OCI-LY7 (cell line): ENCODE results near the gene EPHA6. TPM values are rescaled to one million over a fixed set of nuclear protein-coding genes. Genes with fewer than 3 reads are reported as not detected.

ENCODE experiments used
- BruUV-seq: library from RNA; stranded (reverse); fragments of 400-500 nt; replicated peaks from 2 replicates; lab custom pipeline; 2021; lab: Mats Ljungman, UMichigan
- CTCF ChIA-PET: fragments of 300-600 bp; sonication (Branson Sonifier 250); formaldehyde crosslinking; loops from one replicate; lab custom pipeline; 2022; ENCODE audit warnings: antibody characterized with exemption; ENCODE audit not compliant: unreplicated experiment; lab: Charles Lee
- POLR2A ChIA-PET: fragments of 300-600 bp; sonication (Branson Sonifier 250); formaldehyde crosslinking; loops from one replicate; lab custom pipeline; 2022; ENCODE audit warnings: antibody characterized with exemption; lab: Charles Lee
- DNase-seq: peaks from one replicate; pipeline ENCODE4 v3.0.0-alpha.2; 2015; ENCODE audit warnings: low spot score
- H2AFZ ChIP-seq: fragments of 200-600 bp; sonication (generic), shearing (Covaris generic); 2 replicates; pipeline ENCODE4 v1.6.1; 2014; ENCODE audit warnings: mild to moderate bottlenecking, antibody characterized with exemption, low read length, moderate library complexity
- H3K27ac ChIP-seq: fragments of 200-600 bp; sonication (generic); 2 replicates; pipeline ENCODE4 v1.5.1; 2014; ENCODE audit warnings: mixed run types, low read depth, mild to moderate bottlenecking, moderate library complexity, low read length, inconsistent platforms; ENCODE audit not compliant: poor library complexity, severe bottlenecking
- H3K36me3 ChIP-seq: fragments of 200-600 bp; sonication (generic); 2 replicates; pipeline ENCODE4 v1.6.1; 2014; ENCODE audit warnings: mild to moderate bottlenecking, antibody characterized with exemption, low read length, moderate library complexity, mixed read lengths; ENCODE audit not compliant: insufficient read depth
- H3K4me1 ChIP-seq: fragments of 200-600 bp; sonication (generic); 2 replicates; pipeline ENCODE4 v1.5.1; 2014; ENCODE audit warnings: mild to moderate bottlenecking, low read length; ENCODE audit not compliant: insufficient read depth, poor library complexity, severe bottlenecking
- H3K4me2 ChIP-seq: fragments of 200-600 bp; sonication (generic); 2 replicates; pipeline ENCODE4 v1.6.1; 2014; ENCODE audit warnings: mild to moderate bottlenecking, low read length
- H3K4me3 ChIP-seq: fragments of 200-600 bp; sonication (generic); 2 replicates; pipeline ENCODE4 v1.5.1; 2014; ENCODE audit warnings: mild to moderate bottlenecking, low read depth, low read length; ENCODE audit not compliant: poor library complexity, severe bottlenecking
- H3K79me2 ChIP-seq: fragments of 200-600 bp; sonication (generic); 2 replicates; pipeline ENCODE4 v1.6.1; 2016; ENCODE audit warnings: low read depth, mild to moderate bottlenecking, low read length, moderate library complexity, mixed read lengths; ENCODE audit not compliant: insufficient read depth
- H3K9me2 ChIP-seq: fragments of 200-600 bp; sonication (generic); 2 replicates; pipeline ENCODE4 v1.6.1; 2016; ENCODE audit warnings: mild to moderate bottlenecking, low read length, mixed read lengths; ENCODE audit not compliant: insufficient read depth
- H3K9me3 ChIP-seq: fragments of 200-600 bp; sonication (generic); 2 replicates; pipeline ENCODE4 v1.6.1; 2014; ENCODE audit warnings: mild to moderate bottlenecking, mixed run types, low read length, mixed read lengths
- H4K20me1 ChIP-seq: fragments of 200-600 bp; sonication (generic); 2 replicates; pipeline ENCODE4 v1.6.1; 2014; ENCODE audit warnings: mild to moderate bottlenecking, antibody characterized with exemption, low read length, moderate library complexity, mixed read lengths; ENCODE audit not compliant: insufficient read depth
- EZH2phosphoT487 ChIP-seq: fragments of 200-600 bp; sonication (generic); IDR thresholded peaks from 2 replicates; pipeline ENCODE4 v1.6.1; 2018; ENCODE audit warnings: low read depth, borderline replicate concordance, mild to moderate bottlenecking, mixed run types, antibody characterized with exemption, low read length, moderate library complexity, mixed read lengths
- intact Hi-C: fragments of 100-400 bp; cut with micrococcal nuclease; formaldehyde crosslinking; loops from one replicate; pipeline ENCODE4 v1.10.0; 2022; ENCODE audit not compliant: unreplicated experiment
- total RNA-seq, 2 experiments: library from RNA; depleted of rRNA in 1 of 2; stranded (reverse); fragments of >200 nt in 1 of 2; shearing (Covaris generic) in 1 of 2; gene quantifications; 2 replicates each; pipeline ENCODE4 v1.2.3, GENCODE V29; 2014 to 2022
- TF ChIP-seq, protein P1 (sequence below): fragments of 200-600 bp; sonication (generic); conservative IDR thresholded peaks from 2 replicates; pipeline ENCODE4 v1.5.1; 2014; ENCODE audit warnings: mild to moderate bottlenecking, antibody characterized with exemption, low read length, moderate library complexity, mixed read lengths

EPHA6 gene
- total RNA-seq, 2 experiments from 2014 or later, result not detected

- Histone ChIP-seq H3K9me2 (no peaks in the 10 kb centered on the region), H4K20me1 (no peaks in the 10 kb centered on the region), H3K4me2 (no peak overlapping the region), H3K36me3 (no peaks in the 10 kb centered on the region), H3K4me1 (no peaks in the 10 kb centered on the region), H3K4me3 (no peak overlapping the region), H3K9me3 (no peaks in the 10 kb centered on the region), H2AFZ (no peak overlapping the region), H3K79me2 (no peaks in the 10 kb centered on the region), H3K27ac (no peak overlapping the region)
- ChIA-PET CTCF (no interaction called here), POLR2A (interaction anchor here (0.6 kb wide), 1 partner anchor 277 kb away, joined by 3 read pairs; no protein-coding TSS in a partner anchor)
- TF ChIP-seq EZH2phosphoT487, result no peak
- TF ChIP-seq, protein P1, sequence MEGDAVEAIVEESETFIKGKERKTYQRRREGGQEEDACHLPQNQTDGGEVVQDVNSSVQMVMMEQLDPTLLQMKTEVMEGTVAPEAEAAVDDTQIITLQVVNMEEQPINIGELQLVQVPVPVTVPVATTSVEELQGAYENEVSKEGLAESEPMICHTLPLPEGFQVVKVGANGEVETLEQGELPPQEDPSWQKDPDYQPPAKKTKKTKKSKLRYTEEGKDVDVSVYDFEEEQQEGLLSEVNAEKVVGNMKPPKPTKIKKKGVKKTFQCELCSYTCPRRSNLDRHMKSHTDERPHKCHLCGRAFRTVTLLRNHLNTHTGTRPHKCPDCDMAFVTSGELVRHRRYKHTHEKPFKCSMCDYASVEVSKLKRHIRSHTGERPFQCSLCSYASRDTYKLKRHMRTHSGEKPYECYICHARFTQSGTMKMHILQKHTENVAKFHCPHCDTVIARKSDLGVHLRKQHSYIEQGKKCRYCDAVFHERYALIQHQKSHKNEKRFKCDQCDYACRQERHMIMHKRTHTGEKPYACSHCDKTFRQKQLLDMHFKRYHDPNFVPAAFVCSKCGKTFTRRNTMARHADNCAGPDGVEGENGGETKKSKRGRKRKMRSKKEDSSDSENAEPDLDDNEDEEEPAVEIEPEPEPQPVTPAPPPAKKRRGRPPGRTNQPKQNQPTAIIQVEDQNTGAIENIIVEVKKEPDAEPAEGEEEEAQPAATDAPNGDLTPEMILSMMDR, result no peak
- intact Hi-C loops, result no loop called here
- BruUV-seq, result no TSS peak
- DNase-seq, result no peak
Observed at GRCh38 chr3:97439373-97439772, 625.0 kb downstream of the EPHA6 start.

DNA sequence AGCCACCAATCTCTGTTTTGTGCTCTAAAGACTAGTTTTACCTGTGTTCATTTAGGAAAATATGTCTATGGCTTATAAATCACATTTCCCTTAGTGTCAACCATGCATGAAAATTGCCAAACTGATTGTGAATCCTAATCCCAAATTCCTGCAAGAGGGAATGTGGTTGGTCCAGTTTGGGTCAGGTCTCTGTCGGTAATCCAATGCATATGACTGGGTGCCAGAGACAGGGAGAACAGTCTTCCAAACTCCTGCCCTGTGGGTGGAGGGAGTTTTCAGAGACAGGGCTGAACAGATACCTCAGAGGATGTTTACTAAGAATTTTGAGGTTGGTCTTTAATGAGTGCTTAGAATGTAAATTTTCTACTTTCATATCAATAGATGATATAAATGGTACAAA lies 649.6 kb downstream of the EPHA6 start:
- Histone ChIP-seq H3K4me3 (no peak overlapping the region), H3K4me2 (no peak overlapping the region), H3K9me2 (no peaks in the 10 kb centered on the region), H3K4me1 (no peaks in the 10 kb centered on the region), H3K9me3 (no peaks in the 10 kb centered on the region), H3K79me2 (no peaks in the 10 kb centered on the region), H3K36me3 (no peaks in the 10 kb centered on the region), H2AFZ (no peak overlapping the region), H4K20me1 (no peaks in the 10 kb centered on the region), H3K27ac (no peak overlapping the region)
- ChIA-PET CTCF (no interaction called here), POLR2A (no interaction called here)
- no peak for DNase-seq
- no TSS peak for BruUV-seq
- TF ChIP-seq EZH2phosphoT487, result no peak
- TF ChIP-seq, protein P1, result no peak
- intact Hi-C loops, result no loop called here

DNA sequence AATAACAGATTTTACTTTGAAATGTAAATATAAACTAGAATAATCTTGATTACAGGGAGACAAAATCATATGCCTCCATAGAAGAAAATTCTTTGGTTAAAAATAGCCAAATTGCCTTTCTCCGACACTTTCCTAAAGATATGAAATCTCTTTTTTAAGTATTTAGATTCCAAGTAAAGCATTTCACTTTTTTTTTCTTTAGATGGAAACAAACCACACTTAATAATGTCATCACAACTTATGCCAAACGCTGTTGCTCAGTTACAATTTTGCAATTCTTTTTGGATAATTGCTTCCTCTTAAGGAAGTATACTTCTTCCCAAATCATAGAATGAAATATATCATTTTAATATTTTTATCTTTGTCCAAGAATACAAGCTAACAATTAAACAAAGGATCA lies 656.1 kb downstream of the EPHA6 start:
- no peaks in the 10 kb centered on the region for H3K4me1 ChIP-seq
- no peak overlapping the region for H3K27ac ChIP-seq
- ChIA-PET POLR2A (interaction anchor here (0.6 kb wide), 1 partner anchor 703 kb away, joined by 4 read pairs; no protein-coding TSS in a partner anchor), CTCF (no interaction called here)
- no peaks in the 10 kb centered on the region for H3K9me2 ChIP-seq
- TF ChIP-seq, protein P1, result no peak
- TF ChIP-seq EZH2phosphoT487, result no peak
- BruUV-seq, result no TSS peak
- no peak overlapping the region for H3K4me2 ChIP-seq
- no peaks in the 10 kb centered on the region for H3K9me3 ChIP-seq
- H4K20me1 ChIP-seq, result no peaks in the 10 kb centered on the region
- DNase-seq, result no peak
- no peak overlapping the region for H2AFZ ChIP-seq
- intact Hi-C loops, result no loop called here
- no peaks in the 10 kb centered on the region for H3K79me2 ChIP-seq
- H3K36me3 ChIP-seq, result no peaks in the 10 kb centered on the region
- H3K4me3 ChIP-seq, result no peak overlapping the region
